Sigmoid colon (tissue), 7 donors: ENCODE results near the gene BFAR. TPM values are rescaled to one million over a fixed set of nuclear protein-coding genes. Genes with fewer than 3 reads are reported as not detected.
A peak's percentile ranks its signal among the peaks of the same experiment; 100 is the strongest.

Experiments used
- DNase-seq: peaks from one replicate; pipeline ENCODE4 v3.0.0-alpha.2; 2019
- H3K27ac ChIP-seq, 4 donors: fragments of 200-600 bp; sonication (generic); one replicate each; pipeline ENCODE4 v1.5.1; 2016 to 2019; ENCODE audit warnings: mild to moderate bottlenecking in 1 of 4
- H3K27me3 ChIP-seq, 3 donors: fragments of 200-600 bp; sonication (generic); one replicate each; pipeline ENCODE4 v1.5.1; 2019; ENCODE audit warnings: mild to moderate bottlenecking in 1 of 3
- H3K36me3 ChIP-seq, 4 donors: fragments of 200-600 bp; sonication (generic); one replicate each; pipeline ENCODE4 v1.5.1; 2016 to 2019
- H3K4me1 ChIP-seq, 4 donors: fragments of 200-600 bp; sonication (generic); one replicate each; pipeline ENCODE4 v1.5.1; 2017 to 2019
- H3K4me3 ChIP-seq, 4 donors: fragments of 200-600 bp; sonication (generic); one replicate each; pipeline ENCODE4 v1.5.1; 2017 to 2019; ENCODE audit warnings: mild to moderate bottlenecking in 2 of 4, moderate library complexity in 1 of 4
- H3K9me3 ChIP-seq, 4 donors: fragments of 200-600 bp in 3 of 4; sonication (generic) in 3 of 4; one replicate each; pipeline versions ENCODE4 v1.5.1 to v1.6.1; 2013 to 2019
- CTCF ChIP-seq, 4 experiments: fragments of 450-650 bp in 3 of 4; fragments of 200-600 bp in 1 of 4; IDR thresholded peaks; one replicate each; pipeline ENCODE4 v1.5.1; 2016 to 2019; ENCODE audit warnings: antibody characterized with exemption in 4 of 4, mild to moderate bottlenecking in 3 of 4, moderate library complexity in 2 of 4
- EP300 ChIP-seq, 4 donors: sonication (generic); formaldehyde crosslinking; IDR thresholded peaks; one replicate each; pipeline ENCODE4 v1.6.1; 2017; ENCODE audit warnings: antibody characterized with exemption in 4 of 4
- POLR2A ChIP-seq, 2 donors: fragments of 450-650 bp; IDR thresholded peaks; one replicate each; pipeline ENCODE4 v1.6.1; 2016; ENCODE audit warnings: antibody characterized with exemption in 2 of 2, mild to moderate bottlenecking in 2 of 2, moderate library complexity in 2 of 2
- POLR2AphosphoS5 ChIP-seq, 4 donors: sonication (generic); formaldehyde crosslinking; IDR thresholded peaks; one replicate each; pipeline ENCODE4 v1.6.1; 2017; ENCODE audit warnings: antibody characterized with exemption in 4 of 4
- WGBS, 2 donors: extraction: QIAGEN DNeasy Blood & Tissue Kit; methylation state at CpG; one replicate each; pipeline ENCODE4 v1.1.7; 2013; 5-methylcytosine and 5-hydroxymethylcytosine counted together
- intact Hi-C: fragments of 100-400 bp; cut with DNase I; formaldehyde crosslinking; loops from one replicate; pipeline ENCODE4 v1.15.1; 2023
- polyA plus RNA-seq, 3 donors: library from polyadenylated mRNA; stranded (reverse); fragments of 200-250 nt; gene quantifications; one replicate each; pipeline ENCODE4 v1.2.3, GENCODE V29; 2013
- total RNA-seq, 4 donors: library from RNA; depleted of rRNA; stranded (reverse); fragments of >200 nt; gene quantifications; one replicate each; pipeline ENCODE4 v1.1.0, GENCODE V29; 2016
- donor health status: healthy with polysubstance abuse.
- donor health status: Bipolar disorder and iron deficiency.
- donor health status: healthy.

The BFAR gene
- total RNA-seq (10 to 100 TPM; 52.1 to 64.9 (median 61.2) TPM), polyA plus RNA-seq (10 to 100 TPM; 38.1 to 52.3 (median 43.3) TPM)

GRCh38 chr16:14632693-14633569 lies at the start of gene BFAR:
Gene BFAR, plus strand, starts transcription at chr16:14632951. Its CDS starts 11,396 bp downstream, at chr16:14644347.
- Histone ChIP-seq H3K4me3 (peak within 1 kb of the TSS; percentile 80 to 88 (median 82)), H3K4me1 (peaks cover 0 to 62% (median 59%) of the 10 kb centered on the region in 4 donors), H3K27ac (peak within 1 kb of the TSS; percentile 91 to 96 (median 94)), H3K9me3 (no peaks in the 10 kb centered on the region), H3K27me3 (no peaks in the 10 kb centered on the region), H3K36me3 (peaks cover 0 to 4% (median under 1%) of the 10 kb centered on the region in 4 donors)
- TF ChIP-seq POLR2AphosphoS5 (IDR thresholded peaks at IDR 0.05) (peak; percentile 99 to 100 (median 99)), POLR2A (IDR thresholded peaks at IDR 0.05) (peak in 1 of 2 donors; percentile 99), CTCF (IDR thresholded peaks at IDR 0.05) (no peak), EP300 (IDR thresholded peaks at IDR 0.05) (peak in 1 of 4 donors; percentile 60)
- peak; percentile 100 for DNase-seq
- intact Hi-C loops, result loop anchor here (10.0 kb wide), 1 partner anchor 348 kb away; no protein-coding TSS in a partner anchor
- WGBS, 2 donors, result 0% methylated on average over 69 of the region's 69 CpGs

- no peak for DNase-seq
- H3K4me1 ChIP-seq, result no peaks in the 10 kb centered on the region
- no peaks in the 10 kb centered on the region for H3K27me3 ChIP-seq
- no peaks in the 10 kb centered on the region for H3K9me3 ChIP-seq
- intact Hi-C loops, result no loop called here
- 95 to 96% methylated on average over 3 of the region's 3 CpGs for WGBS, 2 donors
- TF ChIP-seq EP300 (IDR thresholded peaks at IDR 0.05), result no peak
- no peak for TF ChIP-seq POLR2A (IDR thresholded peaks at IDR 0.05)
- TF ChIP-seq CTCF (IDR thresholded peaks at IDR 0.05), result no peak
- no peak for TF ChIP-seq POLR2AphosphoS5 (IDR thresholded peaks at IDR 0.05)
- H3K27ac ChIP-seq, result no peak overlapping the region
- H3K36me3 ChIP-seq, result peaks cover 10 to 97% (median 40%) of the 10 kb centered on the region in 4 donors
- no peak overlapping the region for H3K4me3 ChIP-seq
These were observed 47.5 kb upstream of the BFAR start for GRCh38 chr16:14585287-14585686.

DNA sequence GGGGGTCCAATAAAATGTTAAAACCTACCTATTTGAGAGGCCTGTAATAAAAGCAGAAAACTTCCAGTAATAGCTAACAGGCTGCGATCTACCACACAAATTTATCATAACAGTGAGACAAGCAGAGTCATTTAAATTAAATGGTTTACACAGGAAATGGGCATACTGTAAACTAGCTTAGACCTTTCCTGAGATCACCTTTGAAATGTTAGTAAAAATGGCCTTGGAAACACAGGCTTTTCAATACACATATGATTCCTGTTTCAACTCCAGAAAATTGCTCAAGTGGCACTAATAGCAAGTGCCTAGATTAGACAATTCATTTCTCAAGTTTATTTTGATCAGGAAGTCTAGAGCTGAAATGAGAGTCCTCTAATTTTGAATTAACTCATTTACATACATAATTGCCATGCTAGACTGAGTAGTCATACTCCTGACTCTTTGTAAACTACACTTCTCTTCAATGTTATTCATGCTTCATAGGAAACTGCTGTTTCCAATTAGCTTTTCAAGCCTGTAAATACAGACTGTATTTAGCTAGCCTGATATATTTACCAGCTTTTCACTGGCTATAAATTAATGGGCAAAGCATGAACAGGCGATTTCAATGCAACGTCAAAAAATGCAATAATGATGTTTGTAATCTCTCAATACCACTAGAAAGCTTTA lies 46.0 kb upstream of the BFAR start:
- WGBS, 2 donors, result 79 to 84% methylated on average over 3 of the region's 3 CpGs
- intact Hi-C loops, result no loop called here
- no peak for DNase-seq
- H3K27ac ChIP-seq, result no peak overlapping the region
- H3K27me3 ChIP-seq, result no peaks in the 10 kb centered on the region
- no peaks in the 10 kb centered on the region for H3K9me3 ChIP-seq
- H3K4me1 ChIP-seq, result no peaks in the 10 kb centered on the region
- peaks cover 10 to 97% (median 40%) of the 10 kb centered on the region in 4 donors for H3K36me3 ChIP-seq
- no peak overlapping the region for H3K4me3 ChIP-seq
- no peak for TF ChIP-seq POLR2AphosphoS5 (IDR thresholded peaks at IDR 0.05)

DNA sequence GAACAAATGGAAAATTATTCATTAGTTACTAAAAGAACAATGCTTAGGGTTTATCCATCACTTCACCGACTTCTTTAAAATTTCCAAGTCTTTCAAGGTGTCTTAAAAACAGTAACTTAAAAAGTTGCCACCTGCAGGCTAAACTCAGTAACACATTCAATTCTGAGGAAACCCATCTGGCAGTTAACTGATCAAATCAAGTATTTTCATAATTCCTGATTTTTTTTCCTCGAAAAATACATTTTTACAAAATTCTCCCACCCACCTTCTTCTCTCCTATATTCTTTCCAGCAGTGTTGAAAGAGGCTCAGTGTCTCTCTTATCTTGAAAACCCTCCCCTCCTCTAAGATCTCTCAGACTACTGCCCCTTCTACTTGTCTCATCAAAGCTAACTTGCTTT lies 32.6 kb upstream of the BFAR start:
- DNase-seq, result no peak
- Histone ChIP-seq H3K27ac (no peak overlapping the region), H3K4me3 (no peak overlapping the region), H3K36me3 (peaks cover 10 to 99% (median 22%) of the 10 kb centered on the region in 4 donors), H3K4me1 (no peaks in the 10 kb centered on the region), H3K27me3 (no peaks in the 10 kb centered on the region), H3K9me3 (no peaks in the 10 kb centered on the region)
- WGBS, 2 donors, result 33 to 61% methylated on average over 2 of the region's 2 CpGs
- no peak for TF ChIP-seq EP300 (IDR thresholded peaks at IDR 0.05)
- TF ChIP-seq POLR2A (IDR thresholded peaks at IDR 0.05), result no peak
- peak in 2 of 4 experiments; percentile 36 to 38 for TF ChIP-seq CTCF (IDR thresholded peaks at IDR 0.05)
- TF ChIP-seq POLR2AphosphoS5 (IDR thresholded peaks at IDR 0.05), result no peak
- intact Hi-C loops, result no loop called here

GRCh38 chr16:14602443-14602963 lies 30.2 kb upstream of the BFAR start:
- 86 to 91% methylated on average over 6 of the region's 6 CpGs for WGBS, 2 donors
- Histone ChIP-seq H3K27me3 (no peaks in the 10 kb centered on the region), H3K9me3 (no peaks in the 10 kb centered on the region), H3K27ac (no peak overlapping the region), H3K4me1 (no peaks in the 10 kb centered on the region), H3K4me3 (no peak overlapping the region), H3K36me3 (peaks cover 17 to 99% (median 33%) of the 10 kb centered on the region in 4 donors)
- TF ChIP-seq POLR2A (IDR thresholded peaks at IDR 0.05) (no peak), EP300 (IDR thresholded peaks at IDR 0.05) (no peak), POLR2AphosphoS5 (IDR thresholded peaks at IDR 0.05) (no peak)
- intact Hi-C loops, result no loop called here
- no peak for DNase-seq
